Measurements from ENCODE around the gene GNAO1.

GNAO1 gene
- 6.2 to 9.1 (median 7.8) reads per million in 3 experiments for total RNA-seq

GRCh38 chr16:56191156-56191815, at the start of gene GNAO1:
Gene GNAO1 (plus strand): TSS chr16:56191489. CDS start chr16:56192236, 747 bp downstream.
- DNase-seq = peak; percentile 71

GRCh38 chr16:56143666-56144065, 47.6 kb upstream of the GNAO1 start:
- no peak for DNase-seq

- DNase-seq = no peak
These were observed 45.9 kb upstream of the GNAO1 start for GRCh38 chr16:56145369-56145768.

DNA sequence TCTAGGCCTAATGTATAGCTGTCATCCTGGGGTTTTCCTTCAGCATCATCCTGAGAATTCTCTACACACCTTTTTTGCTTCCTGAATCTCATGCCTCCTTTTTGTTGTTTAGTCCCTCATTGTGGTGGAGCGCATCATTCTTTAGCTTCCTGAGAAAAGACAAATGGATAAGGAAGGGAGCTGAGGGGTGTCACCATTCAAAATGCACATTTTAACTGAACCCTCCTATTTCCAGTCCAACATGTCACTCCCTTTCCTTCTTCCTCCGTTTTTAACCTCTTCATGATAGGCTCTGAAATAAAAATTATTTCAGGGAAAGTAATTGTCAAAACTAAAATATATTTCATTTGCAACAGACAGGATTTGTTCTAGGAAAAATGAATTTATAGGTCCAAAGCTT, 39.7 kb upstream of the GNAO1 start:
- DNase-seq = no peak

DNA sequence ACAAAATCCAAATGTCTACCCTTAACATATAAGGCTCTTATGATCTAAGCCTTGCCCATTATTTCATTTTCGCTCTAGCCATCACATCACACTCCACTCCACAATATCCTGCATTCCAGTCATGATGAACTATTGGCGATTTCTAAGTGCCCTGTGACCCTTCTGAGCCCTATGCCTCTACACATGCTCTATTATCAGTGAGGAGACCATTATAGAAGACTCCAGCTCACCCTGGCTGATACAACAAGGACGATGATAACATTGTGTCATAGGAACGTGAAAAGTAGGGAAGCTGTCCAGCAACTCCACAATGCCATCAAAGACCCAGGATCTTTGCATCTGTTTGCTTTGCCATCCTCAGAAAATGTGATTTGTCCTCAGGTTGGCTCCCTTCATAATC, 29.6 kb upstream of the GNAO1 start:
- no peak for DNase-seq

DNA sequence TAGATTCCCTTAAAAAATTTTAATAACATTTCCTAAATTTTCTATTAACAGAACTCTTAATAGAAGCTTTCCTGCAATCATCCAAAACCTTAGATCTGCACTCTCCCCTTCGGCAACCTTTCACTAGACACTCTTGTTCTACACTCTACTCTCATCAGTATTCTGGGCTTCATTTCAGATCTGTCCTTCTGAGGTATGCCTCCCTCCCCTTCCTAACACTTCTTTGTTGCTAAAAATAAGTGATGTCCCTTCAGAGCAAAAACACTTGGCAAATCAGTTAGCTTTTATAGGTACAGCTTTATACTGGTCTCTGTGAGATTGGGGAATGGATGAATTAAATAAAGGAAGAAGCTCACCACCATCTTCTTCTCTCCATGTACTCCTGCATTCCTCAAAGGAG, 28.2 kb upstream of the GNAO1 start:
- DNase-seq = no peak

DNA sequence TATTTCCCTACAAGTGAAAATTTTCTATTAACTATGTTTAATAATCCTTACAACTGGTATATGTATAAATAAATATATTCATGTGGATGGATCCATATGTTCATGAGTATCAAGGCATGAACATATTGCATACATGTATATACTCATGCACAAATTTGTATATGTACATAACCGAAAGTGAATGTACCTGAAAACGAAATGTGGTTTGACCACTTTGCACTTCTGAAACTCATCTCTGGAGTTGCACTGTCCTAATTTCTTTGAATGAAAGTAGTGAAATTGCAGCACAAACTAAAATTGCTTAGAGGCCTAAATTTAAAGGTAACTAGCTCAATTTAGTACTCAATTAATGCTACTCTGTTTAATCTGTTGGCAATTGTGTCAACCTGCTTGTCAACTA, 27.4 kb upstream of the GNAO1 start:
- DNase-seq = no peak

GRCh38 chr16:56164636-56165035, 26.7 kb upstream of the GNAO1 start:
- DNase-seq = no peak

- no peak for DNase-seq
These were observed 16.9 kb upstream of the GNAO1 start for GRCh38 chr16:56174411-56174810.

DNA sequence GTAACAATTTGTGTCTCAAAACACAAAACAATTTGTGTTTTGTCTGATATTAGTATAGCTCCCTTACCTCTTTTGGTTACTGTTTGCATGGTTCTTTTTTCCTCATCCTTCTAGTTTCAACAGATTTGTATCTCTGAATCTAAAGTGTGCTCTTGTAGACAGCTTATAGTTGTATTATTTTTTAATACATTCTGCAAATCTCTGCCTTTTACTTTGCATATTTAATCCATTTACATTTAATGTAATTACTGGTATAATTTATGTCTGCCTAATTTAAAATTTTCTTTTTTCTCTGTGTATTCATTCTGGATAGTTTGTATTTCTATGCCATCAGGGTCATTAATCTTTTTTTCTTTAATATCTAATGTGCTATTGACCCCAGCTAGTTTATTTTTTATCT, 9.9 kb upstream of the GNAO1 start:
- DNase-seq = no peak

- DNase-seq = no peak
These were observed 8.0 kb upstream of the GNAO1 start for GRCh38 chr16:56183266-56183665.

DNA sequence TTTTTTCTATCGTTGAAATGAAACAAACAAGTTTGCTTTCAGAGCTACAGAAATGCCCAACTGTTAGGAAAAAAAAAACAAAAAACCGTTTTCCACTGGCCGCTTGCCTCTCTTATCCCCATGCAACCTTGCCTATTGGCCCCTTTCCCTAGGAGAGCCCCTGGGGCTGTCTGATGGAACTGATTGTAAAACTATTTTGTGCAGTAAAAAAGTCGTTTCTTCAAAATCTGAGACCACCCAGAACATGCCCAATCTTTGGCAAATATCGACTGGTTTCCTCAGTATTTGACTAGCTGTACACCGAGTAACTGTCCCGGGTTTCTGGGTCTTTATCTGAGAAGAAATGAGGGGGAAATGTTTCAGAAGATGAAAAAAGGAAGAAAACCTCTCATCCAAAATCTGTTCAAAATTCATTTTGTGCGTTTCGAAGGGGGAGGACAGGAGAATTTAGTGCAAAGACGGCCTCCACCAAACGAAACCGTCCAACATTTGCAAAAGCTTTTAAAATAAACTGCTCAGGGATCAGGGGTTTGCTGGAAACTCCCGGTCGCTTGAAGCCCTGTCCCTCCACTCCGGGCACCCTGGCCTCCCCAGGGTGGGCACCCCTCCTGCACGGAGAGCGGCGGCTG, 1.1 kb upstream of the GNAO1 start:
- no peak for DNase-seq

- DNase-seq = no peak
These were observed 573 bp upstream of the GNAO1 start for GRCh38 chr16:56190677-56191155.

- DNase-seq = no peak
These were observed 746 bp downstream of the GNAO1 start for GRCh38 chr16:56191835-56192634.

GRCh38 chr16:56192635-56192945, 1.3 kb downstream of the GNAO1 start:
- no peak for DNase-seq

DNA sequence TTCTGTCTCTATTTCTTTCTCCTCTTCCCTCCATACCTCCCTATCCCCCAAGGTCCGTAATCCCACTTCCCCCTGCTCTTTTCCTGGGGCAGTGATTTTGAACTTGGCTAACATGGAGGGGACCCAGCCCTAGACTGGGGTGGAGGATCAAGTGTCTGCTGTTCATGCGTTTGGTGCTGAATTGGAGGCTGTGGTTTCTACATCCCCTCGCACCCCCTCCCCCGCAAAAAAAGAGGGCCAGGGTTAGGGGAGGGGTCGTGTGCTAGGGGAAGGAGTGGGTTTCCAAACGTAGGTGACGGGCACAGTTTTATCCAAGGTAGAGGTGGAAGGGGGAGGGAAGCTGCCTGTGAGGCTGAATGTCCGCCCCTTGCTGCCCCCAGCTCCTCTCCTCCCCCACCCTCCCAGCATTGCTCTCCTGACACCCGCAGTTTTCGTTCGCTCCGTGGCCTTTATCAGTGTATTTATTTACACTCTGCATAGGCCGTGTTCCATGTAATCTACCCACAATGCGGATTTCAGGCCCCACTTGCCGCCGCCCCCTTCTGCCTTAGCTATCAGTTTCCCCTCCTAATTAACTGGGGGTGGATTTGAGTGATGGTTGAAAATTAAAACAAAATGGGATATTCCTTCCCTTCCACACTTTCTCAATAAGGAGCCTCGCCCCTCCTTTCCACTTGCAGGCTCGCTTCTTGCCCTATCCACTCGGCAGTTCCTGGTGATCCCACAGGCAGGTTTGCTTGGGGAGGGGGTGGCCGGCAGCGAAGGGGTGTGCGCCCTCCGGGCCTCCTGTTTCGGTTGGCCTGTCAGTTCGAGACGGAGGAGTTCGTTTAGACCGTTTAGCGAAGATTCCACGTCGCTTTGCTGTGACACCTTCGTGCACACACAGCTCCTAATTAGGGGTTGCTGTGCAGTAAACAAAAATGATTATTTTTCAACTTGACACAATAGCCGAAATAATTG, 2.0 kb downstream of the GNAO1 start:
- DNase-seq = no peak

- peak; percentile 79 for DNase-seq
These were observed 2.9 kb downstream of the GNAO1 start for GRCh38 chr16:56193951-56194726.

DNA sequence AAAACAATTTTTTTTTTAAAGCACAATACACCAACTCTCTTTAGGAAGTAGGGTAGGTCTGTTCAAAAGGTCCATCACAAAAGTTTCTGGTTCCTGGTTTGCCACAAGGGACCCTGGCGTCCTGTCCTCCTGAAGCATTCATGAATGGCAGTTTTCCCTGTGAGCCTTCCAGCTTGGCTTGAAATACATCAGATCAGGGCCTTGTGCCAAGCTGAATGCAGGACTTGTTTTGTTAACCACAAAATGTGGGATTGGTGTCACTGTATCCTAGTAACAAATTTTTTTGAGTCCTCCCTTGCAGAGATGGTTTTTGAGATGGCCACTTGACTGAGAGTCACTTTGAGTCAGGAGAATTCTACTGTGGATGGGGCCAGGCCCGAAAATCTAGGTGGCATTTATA, 3.9 kb downstream of the GNAO1 start:
- DNase-seq = no peak

GRCh38 chr16:56196381-56196780, 5.1 kb downstream of the GNAO1 start:
- no peak for DNase-seq

DNA sequence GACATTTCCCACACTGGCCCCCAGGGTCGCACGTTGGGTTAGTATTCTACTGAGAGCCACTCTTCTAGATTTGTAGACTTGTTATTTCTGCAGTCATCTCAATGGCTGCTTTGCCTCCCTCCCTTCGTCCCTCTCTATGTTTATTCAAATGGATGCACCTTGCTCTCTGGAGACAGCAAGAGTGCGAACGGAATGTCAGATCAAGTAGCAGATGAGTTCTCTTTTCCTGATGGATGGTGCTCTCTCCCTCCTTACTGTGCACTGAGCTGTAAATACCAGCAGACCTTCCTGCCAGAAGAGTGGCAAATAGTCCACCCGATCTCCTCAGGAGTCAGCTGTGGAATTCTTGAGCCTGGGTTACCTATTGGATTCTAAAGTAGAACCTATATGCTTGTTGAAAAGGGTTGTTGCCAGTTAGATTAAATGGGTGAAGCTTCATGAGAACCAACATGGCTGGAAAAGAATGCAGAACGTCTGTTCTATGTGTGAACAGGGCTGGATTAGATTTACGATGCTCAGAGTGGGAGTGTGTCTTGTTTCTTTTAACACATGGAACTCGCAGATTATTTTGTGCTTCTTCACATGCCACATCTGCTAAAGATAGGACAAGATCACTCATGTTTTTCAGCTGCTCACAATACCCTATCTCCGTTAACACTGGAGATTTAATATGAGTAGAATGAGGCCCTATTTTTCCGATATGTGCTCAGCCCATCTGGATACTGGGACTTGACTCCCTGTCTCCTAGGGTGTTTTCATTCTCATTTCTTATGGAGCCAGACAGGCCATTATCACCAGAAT, 6.1 kb downstream of the GNAO1 start:
- no peak for DNase-seq
